Caco-2 (cell line): Measurements from ENCODE around the gene ATF6. TPM values are rescaled to one million over a fixed set of nuclear protein-coding genes. Genes with fewer than 3 reads are reported as not detected.

Experiments
- BruUV-seq: library from RNA; stranded (reverse); fragments of 400-500 nt; replicated peaks from 2 replicates; lab custom pipeline; 2021; lab: Mats Ljungman, UMichigan
- CTCF ChIA-PET: fragments of 300-600 bp; sonication (Branson Sonifier 250); formaldehyde crosslinking; loops from one replicate; lab custom pipeline; 2022; ENCODE audit warnings: antibody characterized with exemption; lab: Charles Lee
- POLR2A ChIA-PET: fragments of 300-600 bp; sonication (Branson Sonifier 250); formaldehyde crosslinking; loops from one replicate; lab custom pipeline; 2022; ENCODE audit warnings: antibody characterized with exemption; lab: Charles Lee
- DNase-seq, 2 experiments: peaks; one replicate each; pipeline versions ENCODE4 v3.0.0 to v3.0.0-alpha.2; 2020 to 2022
- H3K27me3 ChIP-seq: replicated peaks from 2 replicates; pipeline ENCODE4 v1.6.0; 2011; ENCODE audit warnings: low read length; ENCODE audit not compliant: control insufficient read depth, insufficient read depth
- H3K36me3 ChIP-seq: 2 replicates; pipeline ENCODE4 v1.5.1; 2011; ENCODE audit warnings: low read length; ENCODE audit not compliant: control insufficient read depth, insufficient read depth
- H3K4me1 ChIP-seq: fragments of 250-450 bp; sonication (Bioruptor Pico); 2 replicates; pipeline ENCODE4 v1.5.1; 2020; ENCODE audit warnings: mild to moderate bottlenecking
- H3K4me3 ChIP-seq: 2 replicates; pipeline ENCODE4 v1.5.1; 2011; ENCODE audit warnings: low read depth, mild to moderate bottlenecking, control low read depth, low read length
- H3K9me3 ChIP-seq: fragments of 250-450 bp; sonication (Bioruptor Pico); 2 replicates; pipeline ENCODE4 v1.5.1; 2020; ENCODE audit warnings: mild to moderate bottlenecking, moderate library complexity
- H3K27ac Mint-ChIP-seq: one replicate; pipeline ENCODE4 v1.8.0; 2022; ENCODE audit warnings: mixed read lengths; ENCODE audit not compliant: unreplicated experiment
- H3K27me3 Mint-ChIP-seq: one replicate; pipeline ENCODE4 v1.8.0; 2022; ENCODE audit warnings: mixed read lengths; ENCODE audit not compliant: insufficient read depth, unreplicated experiment
- H3K36me3 Mint-ChIP-seq: one replicate; pipeline ENCODE4 v1.8.0; 2022; ENCODE audit warnings: mild to moderate bottlenecking, mixed read lengths; ENCODE audit not compliant: insufficient read depth, unreplicated experiment
- H3K4me1 Mint-ChIP-seq: one replicate; pipeline ENCODE4 v1.8.0; 2022; ENCODE audit warnings: low read depth, mixed read lengths; ENCODE audit not compliant: unreplicated experiment
- H3K4me3 Mint-ChIP-seq: one replicate; pipeline ENCODE4 v1.8.0; 2022; ENCODE audit warnings: mild to moderate bottlenecking, moderate library complexity, mixed read lengths; ENCODE audit not compliant: unreplicated experiment
- H3K9me3 Mint-ChIP-seq: one replicate; pipeline ENCODE4 v1.8.0; 2022; ENCODE audit warnings: mixed read lengths; ENCODE audit not compliant: unreplicated experiment
- CTCF ChIP-seq, 2 experiments: fragments of 200-600 bp in 1 of 2; IDR thresholded peaks; 1 replicate in 1 of 2; 2 replicates in 1 of 2; pipeline versions ENCODE4 v1.5.1 to v1.8.0; 2011 to 2022; ENCODE audit warnings: antibody characterized with exemption in 1 of 2, control low read depth in 1 of 2, inconsistent platforms in 1 of 2, low read depth in 1 of 2, low read length in 1 of 2, mild to moderate bottlenecking in 1 of 2, moderate library complexity in 1 of 2; ENCODE audit not compliant: insufficient read depth in 1 of 2, severe bottlenecking in 1 of 2, unreplicated experiment in 1 of 2
- intact Hi-C: fragments of 100-400 bp; cut with micrococcal nuclease; formaldehyde crosslinking; loops from one replicate; pipeline ENCODE4 v1.10.0; 2022; ENCODE audit not compliant: unreplicated experiment
- total RNA-seq: library from RNA; stranded (reverse); gene quantifications from 2 replicates; pipeline ENCODE4 v1.2.3, GENCODE V29; 2022

Gene ATF6
- total RNA-seq, 1 experiment from 2014 or later: 16.4 TPM

- no TSS peak for BruUV-seq
- Mint-ChIP-seq H3K27me3 (no peaks in the 10 kb centered on the region), H3K9me3 (no peaks in the 10 kb centered on the region), H3K4me1 (no peaks in the 10 kb centered on the region), H3K4me3 (no peak overlapping the region), H3K36me3 (peaks cover 24% of the 10 kb centered on the region), H3K27ac (no peak overlapping the region)
- no peak overlapping the region for H3K4me3 ChIP-seq
- H3K9me3 ChIP-seq: no peaks in the 10 kb centered on the region
- no peak for DNase-seq
- CTCF ChIA-PET: interaction anchor here (3.1 kb wide), 1 partner anchor 247 kb away, joined by 202 read pairs; no protein-coding TSS in a partner anchor
- H3K27me3 ChIP-seq: no peaks in the 10 kb centered on the region
- POLR2A ChIA-PET: no interaction called here
- TF ChIP-seq CTCF (IDR thresholded peaks at IDR 0.05; ENCODE audit: insufficient read depth in 1 of 2, low read depth in 1 of 2, low read length in 1 of 2, severe bottlenecking in 1 of 2, unreplicated experiment in 1 of 2): no peak
- intact Hi-C loops: no loop called here
- H3K4me1 ChIP-seq: no peaks in the 10 kb centered on the region
- no peaks in the 10 kb centered on the region for H3K36me3 ChIP-seq
These were observed 24.6 kb downstream of the ATF6 start for GRCh38 chr1:161790587-161791317.

GRCh38 chr1:161791904-161792655, 26.0 kb downstream of the ATF6 start:
- intact Hi-C loops: loop anchor here (1.0 kb wide), 3 partner anchors 113 to 245 kb away; no protein-coding TSS in a partner anchor
- no peaks in the 10 kb centered on the region for H3K27me3 Mint-ChIP-seq
- CTCF ChIA-PET: interaction anchor here (0.6 to 3.1 kb wide), 9 partner anchors 9 to 245 kb away, joined by 3 to 202 read pairs (median 4); partner anchors contain the start of gene OLFML2B
- Histone ChIP-seq H3K36me3 (no peaks in the 10 kb centered on the region), H3K4me1 (no peaks in the 10 kb centered on the region), H3K9me3 (no peaks in the 10 kb centered on the region), H3K4me3 (no peak overlapping the region), H3K27me3 (no peaks in the 10 kb centered on the region)
- H3K4me1 Mint-ChIP-seq: no peaks in the 10 kb centered on the region
- no peaks in the 10 kb centered on the region for H3K9me3 Mint-ChIP-seq
- no peak overlapping the region for H3K4me3 Mint-ChIP-seq
- H3K27ac Mint-ChIP-seq: no peak overlapping the region
- no peak for DNase-seq
- TF ChIP-seq CTCF (IDR thresholded peaks at IDR 0.05; ENCODE audit: insufficient read depth in 1 of 2, low read depth in 1 of 2, low read length in 1 of 2, severe bottlenecking in 1 of 2, unreplicated experiment in 1 of 2): no peak
- POLR2A ChIA-PET: interaction anchor here (0.6 kb wide), 1 partner anchor 245 kb away, joined by 3 read pairs; no protein-coding TSS in a partner anchor
- peaks cover 14% of the 10 kb centered on the region for H3K36me3 Mint-ChIP-seq
- no TSS peak for BruUV-seq

GRCh38 chr1:161792740-161793139, 26.6 kb downstream of the ATF6 start:
- Histone ChIP-seq H3K27me3 (no peaks in the 10 kb centered on the region), H3K4me3 (no peak overlapping the region), H3K4me1 (no peaks in the 10 kb centered on the region), H3K36me3 (no peaks in the 10 kb centered on the region), H3K9me3 (no peaks in the 10 kb centered on the region)
- Mint-ChIP-seq H3K27ac (no peak overlapping the region), H3K4me3 (no peak overlapping the region), H3K4me1 (no peaks in the 10 kb centered on the region), H3K36me3 (peaks cover 9% of the 10 kb centered on the region), H3K27me3 (no peaks in the 10 kb centered on the region), H3K9me3 (no peaks in the 10 kb centered on the region)
- DNase-seq: peak in 1 of 2 experiments; percentile 50
- CTCF ChIA-PET: interaction anchor here (0.6 to 3.1 kb wide), 9 partner anchors 9 to 245 kb away, joined by 3 to 202 read pairs (median 4); partner anchors contain the start of gene OLFML2B
- no TSS peak for BruUV-seq
- peak; percentile 34 to 56 for TF ChIP-seq CTCF (IDR thresholded peaks at IDR 0.05; ENCODE audit: insufficient read depth in 1 of 2, low read depth in 1 of 2, low read length in 1 of 2, severe bottlenecking in 1 of 2, unreplicated experiment in 1 of 2)
- POLR2A ChIA-PET: interaction anchor here (0.6 kb wide), 1 partner anchor 244 kb away, joined by 3 read pairs; no protein-coding TSS in a partner anchor
- intact Hi-C loops: loop anchor here (1.0 kb wide), 3 partner anchors 113 to 245 kb away; no protein-coding TSS in a partner anchor
